OCI-LY1 (cell line): ENCODE measurements around the gene ZDHHC14.

Experiments
- H2AFZ ChIP-seq: fragments of 200-600 bp; sonication (generic), shearing (Covaris generic); 2 replicates; pipeline ENCODE4 v1.6.0; 2014; ENCODE audit warnings: antibody characterized with exemption, mild to moderate bottlenecking, low read length
- H3F3A ChIP-seq: fragments of 200-600 bp; sonication (generic), shearing (Covaris generic); 2 replicates; pipeline ENCODE4 v1.6.0; 2014; ENCODE audit warnings: mild to moderate bottlenecking, antibody characterized with exemption, low read length, moderate library complexity; ENCODE audit not compliant: insufficient read depth
- H3K27ac ChIP-seq: fragments of 200-600 bp; sonication (generic); 2 replicates; pipeline ENCODE4 v1.5.1; 2014; ENCODE audit warnings: low read length, mixed run types, mild to moderate bottlenecking, low read depth; ENCODE audit not compliant: poor library complexity, severe bottlenecking
- H3K27me3 ChIP-seq: fragments of 200-600 bp; sonication (generic); 2 replicates; pipeline ENCODE4 v1.6.0; 2014; ENCODE audit warnings: antibody characterized with exemption, mild to moderate bottlenecking, low read length, moderate library complexity; ENCODE audit not compliant: insufficient read depth
- H3K36me3 ChIP-seq: fragments of 200-600 bp; sonication (generic); 2 replicates; pipeline ENCODE4 v1.6.1; 2014; ENCODE audit warnings: mild to moderate bottlenecking, antibody characterized with exemption, low read length, moderate library complexity, mixed read lengths; ENCODE audit not compliant: insufficient read depth
- H3K4me1 ChIP-seq: fragments of 200-600 bp; sonication (generic); 2 replicates; pipeline ENCODE4 v1.5.1; 2014; ENCODE audit warnings: mild to moderate bottlenecking, low read length, moderate library complexity; ENCODE audit not compliant: insufficient read depth, severe bottlenecking
- H3K4me2 ChIP-seq: fragments of 200-600 bp; sonication (generic), shearing (Covaris generic); 2 replicates; pipeline ENCODE4 v1.6.1; 2014; ENCODE audit warnings: low read length
- H3K4me3 ChIP-seq: fragments of 200-600 bp; sonication (generic); 2 replicates; pipeline ENCODE4 v1.5.1; 2014; ENCODE audit warnings: low read length, low read depth, mild to moderate bottlenecking, mixed read lengths; ENCODE audit not compliant: poor library complexity, severe bottlenecking
- H3K79me2 ChIP-seq: fragments of 200-600 bp; shearing (Covaris generic); 2 replicates; pipeline ENCODE4 v1.6.1; 2016; ENCODE audit warnings: mixed run types, low read length, mixed read lengths; ENCODE audit not compliant: insufficient read depth
- H3K9ac ChIP-seq: fragments of 200-600 bp; sonication (generic), shearing (Covaris generic); 2 replicates; pipeline ENCODE4 v1.6.1; 2014; ENCODE audit warnings: mild to moderate bottlenecking, low read length, mixed read lengths
- H3K9me2 ChIP-seq: fragments of 200-600 bp; sonication (generic), shearing (Covaris generic); 2 replicates; pipeline ENCODE4 v1.6.1; 2014; ENCODE audit warnings: low read depth, mild to moderate bottlenecking, low read length, mixed read lengths
- H3K9me3 ChIP-seq: fragments of 200-600 bp; shearing (Covaris generic); 2 replicates; pipeline ENCODE4 v1.6.1; 2014; ENCODE audit warnings: low read length, mixed read lengths
- H4K20me1 ChIP-seq: fragments of 200-600 bp; sonication (generic), shearing (Covaris generic); 2 replicates; pipeline ENCODE4 v1.6.0; 2016; ENCODE audit warnings: mild to moderate bottlenecking, low read length; ENCODE audit not compliant: insufficient read depth
- CTCF ChIP-seq: fragments of 200-600 bp; sonication (generic), shearing (Covaris generic); IDR thresholded peaks from 2 replicates; pipeline ENCODE4 v1.5.1; 2017; ENCODE audit warnings: mild to moderate bottlenecking, antibody characterized with exemption, low read length, moderate library complexity, mixed read lengths
- EZH2 ChIP-seq: fragments of 200-600 bp; sonication (generic), shearing (Covaris generic); IDR thresholded peaks from 2 replicates; pipeline ENCODE4 v1.8.0; 2017; ENCODE audit warnings: borderline replicate concordance, mixed run types, mild to moderate bottlenecking, antibody characterized with exemption, low read length, moderate library complexity, mixed read lengths

Gene ZDHHC14

GRCh38 chr6:157492741-157493140 is 111.8 kb downstream of the ZDHHC14 start:
- no peak for TF ChIP-seq EZH2
- no peak for TF ChIP-seq CTCF

GRCh38 chr6:157493173-157493572 is 112.2 kb downstream of the ZDHHC14 start:
- H3K4me1 ChIP-seq = no peaks in the 10 kb centered on the region
- H3F3A ChIP-seq = no peaks in the 10 kb centered on the region
- no peaks in the 10 kb centered on the region for H4K20me1 ChIP-seq
- H3K4me2 ChIP-seq = no peak overlapping the region
- no peak overlapping the region for H2AFZ ChIP-seq
- H3K9me3 ChIP-seq = no peaks in the 10 kb centered on the region
- H3K27ac ChIP-seq = no peak overlapping the region
- no peaks in the 10 kb centered on the region for H3K79me2 ChIP-seq
- TF ChIP-seq EZH2 = no peak
- no peak for TF ChIP-seq CTCF
- H3K36me3 ChIP-seq = no peaks in the 10 kb centered on the region
- H3K9me2 ChIP-seq = no peaks in the 10 kb centered on the region
- H3K27me3 ChIP-seq = no peaks in the 10 kb centered on the region
- no peak overlapping the region for H3K4me3 ChIP-seq
- no peak overlapping the region for H3K9ac ChIP-seq

More at GRCh38 chr6:157492741-157493140, 111.8 kb downstream of the ZDHHC14 start:
- H3F3A ChIP-seq = no peaks in the 10 kb centered on the region
- H3K27me3 ChIP-seq = no peaks in the 10 kb centered on the region
- no peaks in the 10 kb centered on the region for H3K4me1 ChIP-seq
- no peak overlapping the region for H3K9ac ChIP-seq
- H3K9me3 ChIP-seq = no peaks in the 10 kb centered on the region
- no peak overlapping the region for H2AFZ ChIP-seq
- H3K36me3 ChIP-seq = no peaks in the 10 kb centered on the region
- no peaks in the 10 kb centered on the region for H4K20me1 ChIP-seq
- no peak overlapping the region for H3K4me2 ChIP-seq
- H3K79me2 ChIP-seq = no peaks in the 10 kb centered on the region
- no peaks in the 10 kb centered on the region for H3K9me2 ChIP-seq
- no peak overlapping the region for H3K4me3 ChIP-seq
- H3K27ac ChIP-seq = no peak overlapping the region

- Histone ChIP-seq H3K4me1 (no peaks in the 10 kb centered on the region), H3K9ac (no peak overlapping the region), H3K79me2 (no peaks in the 10 kb centered on the region), H3K9me2 (no peaks in the 10 kb centered on the region), H2AFZ (no peak overlapping the region), H3K4me3 (no peak overlapping the region), H3K36me3 (no peaks in the 10 kb centered on the region), H3K4me2 (no peak overlapping the region), H3K27ac (no peak overlapping the region), H4K20me1 (no peaks in the 10 kb centered on the region), H3F3A (no peaks in the 10 kb centered on the region), H3K9me3 (no peaks in the 10 kb centered on the region), H3K27me3 (no peaks in the 10 kb centered on the region)
- TF ChIP-seq CTCF (no peak), EZH2 (no peak)
Measured at GRCh38 chr6:157493576-157493975, 112.6 kb downstream of the ZDHHC14 start.
